Measurements from ENCODE around the gene FRK.

Gene FRK
- total RNA-seq = 0.09 to 0.35 (median 0.19) reads per million in 3 donors

- Histone ChIP-seq H3K4me1 (ENCODE audit: control insufficient read depth, insufficient read depth, low read length, poor library complexity, severe bottlenecking) (no peaks in the 10 kb centered on the region), H3K27ac (ENCODE audit: insufficient read depth, low read length, poor library complexity, severe bottlenecking) (no peak within 1 kb of the TSS), H3K9me3 (ENCODE audit: control insufficient read depth, low read length) (no peaks in the 10 kb centered on the region), H3K4me3 (ENCODE audit: insufficient read depth, low read depth, low read length, poor library complexity, severe bottlenecking) (no peak within 1 kb of the TSS), H3K27me3 (replicated peaks; ENCODE audit: control insufficient read depth, insufficient read depth, low read length, poor library complexity, severe bottlenecking) (no peaks in the 10 kb centered on the region), H3K36me3 (ENCODE audit: control insufficient read depth, insufficient read depth, low read length) (no peaks in the 10 kb centered on the region)
- no peak for DNase-seq
Observed at GRCh38 chr6:116060572-116061283, at the start of gene FRK. FRK (minus strand) TSS chr6:116060891; CDS start chr6:116060311, 580 bp downstream.

GRCh38 chr6:116108836-116109235 lies 48.1 kb upstream of the FRK start:
- peaks cover 39% of the 10 kb centered on the region for H3K36me3 ChIP-seq (ENCODE audit: control insufficient read depth, insufficient read depth, low read length)
- no peak overlapping the region for H3K4me3 ChIP-seq (ENCODE audit: insufficient read depth, low read depth, low read length, poor library complexity, severe bottlenecking)
- DNase-seq = no peak
- H3K4me1 ChIP-seq (ENCODE audit: control insufficient read depth, insufficient read depth, low read length, poor library complexity, severe bottlenecking) = no peaks in the 10 kb centered on the region
- H3K9me3 ChIP-seq (ENCODE audit: control insufficient read depth, low read length) = no peaks in the 10 kb centered on the region
- no peaks in the 10 kb centered on the region for H3K27me3 ChIP-seq (replicated peaks; ENCODE audit: control insufficient read depth, insufficient read depth, low read length, poor library complexity, severe bottlenecking)
- H3K27ac ChIP-seq (ENCODE audit: insufficient read depth, low read length, poor library complexity, severe bottlenecking) = no peak overlapping the region

GRCh38 chr6:116106146-116106545 lies 45.5 kb upstream of the FRK start:
- no peaks in the 10 kb centered on the region for H3K27me3 ChIP-seq (replicated peaks; ENCODE audit: control insufficient read depth, insufficient read depth, low read length, poor library complexity, severe bottlenecking)
- no peak overlapping the region for H3K27ac ChIP-seq (ENCODE audit: insufficient read depth, low read length, poor library complexity, severe bottlenecking)
- no peaks in the 10 kb centered on the region for H3K9me3 ChIP-seq (ENCODE audit: control insufficient read depth, low read length)
- DNase-seq = no peak
- H3K36me3 ChIP-seq (ENCODE audit: control insufficient read depth, insufficient read depth, low read length) = peaks cover 25% of the 10 kb centered on the region
- H3K4me1 ChIP-seq (ENCODE audit: control insufficient read depth, insufficient read depth, low read length, poor library complexity, severe bottlenecking) = peaks cover 22% of the 10 kb centered on the region
- H3K4me3 ChIP-seq (ENCODE audit: insufficient read depth, low read depth, low read length, poor library complexity, severe bottlenecking) = no peak overlapping the region

- peaks cover 23% of the 10 kb centered on the region for H3K4me1 ChIP-seq (ENCODE audit: control insufficient read depth, insufficient read depth, low read length, poor library complexity, severe bottlenecking)
- H3K27ac ChIP-seq (ENCODE audit: insufficient read depth, low read length, poor library complexity, severe bottlenecking) = no peak overlapping the region
- peaks cover 16% of the 10 kb centered on the region for H3K36me3 ChIP-seq (ENCODE audit: control insufficient read depth, insufficient read depth, low read length)
- DNase-seq = no peak
- H3K9me3 ChIP-seq (ENCODE audit: control insufficient read depth, low read length) = no peaks in the 10 kb centered on the region
- no peak overlapping the region for H3K4me3 ChIP-seq (ENCODE audit: insufficient read depth, low read depth, low read length, poor library complexity, severe bottlenecking)
- H3K27me3 ChIP-seq (replicated peaks; ENCODE audit: control insufficient read depth, insufficient read depth, low read length, poor library complexity, severe bottlenecking) = no peaks in the 10 kb centered on the region
Observed at GRCh38 chr6:116105247-116105646, 44.6 kb upstream of the FRK start.

- Histone ChIP-seq H3K27ac (ENCODE audit: insufficient read depth, low read length, poor library complexity, severe bottlenecking) (no peak overlapping the region), H3K36me3 (ENCODE audit: control insufficient read depth, insufficient read depth, low read length) (peaks cover 12% of the 10 kb centered on the region), H3K9me3 (ENCODE audit: control insufficient read depth, low read length) (no peaks in the 10 kb centered on the region), H3K27me3 (replicated peaks; ENCODE audit: control insufficient read depth, insufficient read depth, low read length, poor library complexity, severe bottlenecking) (no peaks in the 10 kb centered on the region), H3K4me1 (ENCODE audit: control insufficient read depth, insufficient read depth, low read length, poor library complexity, severe bottlenecking) (peaks cover 26% of the 10 kb centered on the region), H3K4me3 (ENCODE audit: insufficient read depth, low read depth, low read length, poor library complexity, severe bottlenecking) (no peak overlapping the region)
- no peak for DNase-seq
Observed at GRCh38 chr6:116104636-116105035, 43.9 kb upstream of the FRK start.

- no peak for DNase-seq
Observed at GRCh38 chr6:116102873-116103272, 42.2 kb upstream of the FRK start.

GRCh38 chr6:116101790-116102189 lies 41.1 kb upstream of the FRK start:
- no peak for DNase-seq
- Histone ChIP-seq H3K27me3 (replicated peaks; ENCODE audit: control insufficient read depth, insufficient read depth, low read length, poor library complexity, severe bottlenecking) (no peaks in the 10 kb centered on the region), H3K9me3 (ENCODE audit: control insufficient read depth, low read length) (no peaks in the 10 kb centered on the region), H3K4me3 (ENCODE audit: insufficient read depth, low read depth, low read length, poor library complexity, severe bottlenecking) (peak overlapping the region; percentile 91), H3K27ac (ENCODE audit: insufficient read depth, low read length, poor library complexity, severe bottlenecking) (no peak overlapping the region), H3K4me1 (ENCODE audit: control insufficient read depth, insufficient read depth, low read length, poor library complexity, severe bottlenecking) (peaks cover 26% of the 10 kb centered on the region), H3K36me3 (ENCODE audit: control insufficient read depth, insufficient read depth, low read length) (no peaks in the 10 kb centered on the region)

More at GRCh38 chr6:116102873-116103272, 42.2 kb upstream of the FRK start:
- Histone ChIP-seq H3K36me3 (ENCODE audit: control insufficient read depth, insufficient read depth, low read length) (no peaks in the 10 kb centered on the region), H3K27ac (ENCODE audit: insufficient read depth, low read length, poor library complexity, severe bottlenecking) (no peak overlapping the region), H3K4me3 (ENCODE audit: insufficient read depth, low read depth, low read length, poor library complexity, severe bottlenecking) (no peak overlapping the region), H3K27me3 (replicated peaks; ENCODE audit: control insufficient read depth, insufficient read depth, low read length, poor library complexity, severe bottlenecking) (no peaks in the 10 kb centered on the region), H3K9me3 (ENCODE audit: control insufficient read depth, low read length) (no peaks in the 10 kb centered on the region), H3K4me1 (ENCODE audit: control insufficient read depth, insufficient read depth, low read length, poor library complexity, severe bottlenecking) (peaks cover 26% of the 10 kb centered on the region)

GRCh38 chr6:116101302-116101718 lies 40.6 kb upstream of the FRK start:
- Histone ChIP-seq H3K36me3 (ENCODE audit: control insufficient read depth, insufficient read depth, low read length) (no peaks in the 10 kb centered on the region), H3K4me3 (ENCODE audit: insufficient read depth, low read depth, low read length, poor library complexity, severe bottlenecking) (peak overlapping the region; percentile 91), H3K4me1 (ENCODE audit: control insufficient read depth, insufficient read depth, low read length, poor library complexity, severe bottlenecking) (peaks cover 26% of the 10 kb centered on the region), H3K27ac (ENCODE audit: insufficient read depth, low read length, poor library complexity, severe bottlenecking) (peak overlapping the region; percentile 84), H3K9me3 (ENCODE audit: control insufficient read depth, low read length) (no peaks in the 10 kb centered on the region), H3K27me3 (replicated peaks; ENCODE audit: control insufficient read depth, insufficient read depth, low read length, poor library complexity, severe bottlenecking) (no peaks in the 10 kb centered on the region)
- DNase-seq = no peak

- Histone ChIP-seq H3K4me1 (ENCODE audit: control insufficient read depth, insufficient read depth, low read length, poor library complexity, severe bottlenecking) (peaks cover 26% of the 10 kb centered on the region), H3K9me3 (ENCODE audit: control insufficient read depth, low read length) (no peaks in the 10 kb centered on the region), H3K27me3 (replicated peaks; ENCODE audit: control insufficient read depth, insufficient read depth, low read length, poor library complexity, severe bottlenecking) (no peaks in the 10 kb centered on the region), H3K27ac (ENCODE audit: insufficient read depth, low read length, poor library complexity, severe bottlenecking) (peak within 1 kb of the TSS; percentile 84), H3K36me3 (ENCODE audit: control insufficient read depth, insufficient read depth, low read length) (no peaks in the 10 kb centered on the region), H3K4me3 (ENCODE audit: insufficient read depth, low read depth, low read length, poor library complexity, severe bottlenecking) (peak within 1 kb of the TSS; percentile 91)
- DNase-seq = peak; percentile 60 to 73 (median 70)
Observed at GRCh38 chr6:116100419-116101301, 40.0 kb upstream of the FRK start, which contains the start of gene NT5DC1. NT5DC1 (plus strand) TSS chr6:116100853; CDS start chr6:116100931, 78 bp downstream.

GRCh38 chr6:116099036-116099435 lies 38.3 kb upstream of the FRK start:
- H3K27me3 ChIP-seq (replicated peaks; ENCODE audit: control insufficient read depth, insufficient read depth, low read length, poor library complexity, severe bottlenecking) = no peaks in the 10 kb centered on the region
- H3K4me3 ChIP-seq (ENCODE audit: insufficient read depth, low read depth, low read length, poor library complexity, severe bottlenecking) = no peak overlapping the region
- no peaks in the 10 kb centered on the region for H3K9me3 ChIP-seq (ENCODE audit: control insufficient read depth, low read length)
- no peak for DNase-seq
- no peaks in the 10 kb centered on the region for H3K36me3 ChIP-seq (ENCODE audit: control insufficient read depth, insufficient read depth, low read length)
- H3K27ac ChIP-seq (ENCODE audit: insufficient read depth, low read length, poor library complexity, severe bottlenecking) = no peak overlapping the region
- peaks cover 26% of the 10 kb centered on the region for H3K4me1 ChIP-seq (ENCODE audit: control insufficient read depth, insufficient read depth, low read length, poor library complexity, severe bottlenecking)
